Sigmoid colon (tissue), 7 donors: ENCODE data around the gene ABHD2. TPM values are rescaled to one million over a fixed set of nuclear protein-coding genes. Genes with fewer than 3 reads are reported as not detected.

ENCODE experiments used
- DNase-seq: peaks from one replicate; pipeline ENCODE4 v3.0.0-alpha.2; 2019
- H3K27ac ChIP-seq, 4 donors: fragments of 200-600 bp; sonication (generic); one replicate each; pipeline ENCODE4 v1.5.1; 2016 to 2019; ENCODE audit warnings: mild to moderate bottlenecking in 1 of 4
- H3K27me3 ChIP-seq, 3 donors: fragments of 200-600 bp; sonication (generic); one replicate each; pipeline ENCODE4 v1.5.1; 2019; ENCODE audit warnings: mild to moderate bottlenecking in 1 of 3
- H3K36me3 ChIP-seq, 4 donors: fragments of 200-600 bp; sonication (generic); one replicate each; pipeline ENCODE4 v1.5.1; 2016 to 2019
- H3K4me1 ChIP-seq, 4 donors: fragments of 200-600 bp; sonication (generic); one replicate each; pipeline ENCODE4 v1.5.1; 2017 to 2019
- H3K4me3 ChIP-seq, 4 donors: fragments of 200-600 bp; sonication (generic); one replicate each; pipeline ENCODE4 v1.5.1; 2017 to 2019; ENCODE audit warnings: mild to moderate bottlenecking in 2 of 4, moderate library complexity in 1 of 4
- H3K9me3 ChIP-seq, 4 donors: fragments of 200-600 bp in 3 of 4; sonication (generic) in 3 of 4; one replicate each; pipeline versions ENCODE4 v1.5.1 to v1.6.1; 2013 to 2019
- EP300 ChIP-seq, 4 donors: sonication (generic); formaldehyde crosslinking; IDR thresholded peaks; one replicate each; pipeline ENCODE4 v1.6.1; 2017; ENCODE audit warnings: antibody characterized with exemption in 4 of 4
- POLR2A ChIP-seq, 2 donors: fragments of 450-650 bp; IDR thresholded peaks; one replicate each; pipeline ENCODE4 v1.6.1; 2016; ENCODE audit warnings: antibody characterized with exemption in 2 of 2, mild to moderate bottlenecking in 2 of 2, moderate library complexity in 2 of 2
- POLR2AphosphoS5 ChIP-seq, 4 donors: sonication (generic); formaldehyde crosslinking; IDR thresholded peaks; one replicate each; pipeline ENCODE4 v1.6.1; 2017; ENCODE audit warnings: antibody characterized with exemption in 4 of 4
- WGBS, 2 donors: extraction: QIAGEN DNeasy Blood & Tissue Kit; methylation state at CpG; one replicate each; pipeline ENCODE4 v1.1.7; 2013; 5-methylcytosine and 5-hydroxymethylcytosine counted together
- intact Hi-C: fragments of 100-400 bp; cut with DNase I; formaldehyde crosslinking; loops from one replicate; pipeline ENCODE4 v1.15.1; 2023
- polyA plus RNA-seq, 3 donors: library from polyadenylated mRNA; stranded (reverse); fragments of 200-250 nt; gene quantifications; one replicate each; pipeline ENCODE4 v1.2.3, GENCODE V29; 2013
- total RNA-seq, 4 donors: library from RNA; depleted of rRNA; stranded (reverse); fragments of >200 nt; gene quantifications; one replicate each; pipeline ENCODE4 v1.1.0, GENCODE V29; 2016
- TF ChIP-seq, protein P1 (sequence below), 4 experiments: fragments of 450-650 bp in 3 of 4; fragments of 200-600 bp in 1 of 4; IDR thresholded peaks; one replicate each; pipeline ENCODE4 v1.5.1; 2016 to 2019; ENCODE audit warnings: antibody characterized with exemption in 4 of 4, mild to moderate bottlenecking in 3 of 4, moderate library complexity in 2 of 4
- donor health status: healthy with polysubstance abuse.
- donor health status: Bipolar disorder and iron deficiency.
- donor health status: healthy.

Gene ABHD2
- total and polyA plus RNA-seq, 7 donors = 1.8 to 81.5 (median 32.9) TPM

GRCh38 chr15:89196994-89197393 lies 108.7 kb downstream of the ABHD2 start:
- intact Hi-C loops = no loop called here
- no peak for DNase-seq
- peaks cover 12 to 85% (median 45%) of the 10 kb centered on the region in 4 donors for H3K36me3 ChIP-seq
- peak overlapping the region; percentile 2 to 56 (median 26) for H3K27ac ChIP-seq
- peaks cover 0 to 7% (median 0%) of the 10 kb centered on the region in 4 donors for H3K4me1 ChIP-seq
- TF ChIP-seq, protein P1, sequence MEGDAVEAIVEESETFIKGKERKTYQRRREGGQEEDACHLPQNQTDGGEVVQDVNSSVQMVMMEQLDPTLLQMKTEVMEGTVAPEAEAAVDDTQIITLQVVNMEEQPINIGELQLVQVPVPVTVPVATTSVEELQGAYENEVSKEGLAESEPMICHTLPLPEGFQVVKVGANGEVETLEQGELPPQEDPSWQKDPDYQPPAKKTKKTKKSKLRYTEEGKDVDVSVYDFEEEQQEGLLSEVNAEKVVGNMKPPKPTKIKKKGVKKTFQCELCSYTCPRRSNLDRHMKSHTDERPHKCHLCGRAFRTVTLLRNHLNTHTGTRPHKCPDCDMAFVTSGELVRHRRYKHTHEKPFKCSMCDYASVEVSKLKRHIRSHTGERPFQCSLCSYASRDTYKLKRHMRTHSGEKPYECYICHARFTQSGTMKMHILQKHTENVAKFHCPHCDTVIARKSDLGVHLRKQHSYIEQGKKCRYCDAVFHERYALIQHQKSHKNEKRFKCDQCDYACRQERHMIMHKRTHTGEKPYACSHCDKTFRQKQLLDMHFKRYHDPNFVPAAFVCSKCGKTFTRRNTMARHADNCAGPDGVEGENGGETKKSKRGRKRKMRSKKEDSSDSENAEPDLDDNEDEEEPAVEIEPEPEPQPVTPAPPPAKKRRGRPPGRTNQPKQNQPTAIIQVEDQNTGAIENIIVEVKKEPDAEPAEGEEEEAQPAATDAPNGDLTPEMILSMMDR (IDR thresholded peaks at IDR 0.05) = no peak
- TF ChIP-seq POLR2A (IDR thresholded peaks at IDR 0.05) = no peak
- no peak for TF ChIP-seq POLR2AphosphoS5 (IDR thresholded peaks at IDR 0.05)
- TF ChIP-seq EP300 (IDR thresholded peaks at IDR 0.05) = no peak
- no peak overlapping the region for H3K4me3 ChIP-seq
- no peaks in the 10 kb centered on the region for H3K27me3 ChIP-seq
- 19 to 48% methylated on average over 7 of the region's 7 CpGs for WGBS, 2 donors
- no peaks in the 10 kb centered on the region for H3K9me3 ChIP-seq

GRCh38 chr15:89197503-89197971 lies 109.3 kb downstream of the ABHD2 start:
- Histone ChIP-seq H3K4me3 (no peak overlapping the region), H3K9me3 (no peaks in the 10 kb centered on the region), H3K4me1 (peaks cover 0 to 7% (median 0%) of the 10 kb centered on the region in 4 donors), H3K27ac (peak overlapping the region; percentile 2 to 56 (median 26)), H3K27me3 (no peaks in the 10 kb centered on the region), H3K36me3 (peaks cover 11 to 79% (median 39%) of the 10 kb centered on the region in 4 donors)
- intact Hi-C loops = no loop called here
- WGBS, 2 donors = 15 to 52% methylated on average over 4 of the region's 4 CpGs
- peak; percentile 76 for DNase-seq
- TF ChIP-seq EP300 (IDR thresholded peaks at IDR 0.05) = no peak
- TF ChIP-seq POLR2A (IDR thresholded peaks at IDR 0.05) = no peak
- peak in 2 of 4 donors; percentile 8 to 26 for TF ChIP-seq POLR2AphosphoS5 (IDR thresholded peaks at IDR 0.05)

- no peak for DNase-seq
- H3K27me3 ChIP-seq = no peaks in the 10 kb centered on the region
- H3K36me3 ChIP-seq = peaks cover 4 to 73% (median 33%) of the 10 kb centered on the region in 4 donors
These were observed 109.9 kb downstream of the ABHD2 start for GRCh38 chr15:89198196-89198595.

GRCh38 chr15:89198934-89199333 lies 110.7 kb downstream of the ABHD2 start:
- intact Hi-C loops = no loop called here
- no peak for TF ChIP-seq EP300 (IDR thresholded peaks at IDR 0.05)
- TF ChIP-seq POLR2AphosphoS5 (IDR thresholded peaks at IDR 0.05) = peak in 1 of 4 donors; percentile 20
- no peaks in the 10 kb centered on the region for H3K27me3 ChIP-seq
- H3K4me3 ChIP-seq = no peak overlapping the region
- no peak for DNase-seq
- 86% methylated on average over 3 of the region's 3 CpGs for WGBS, 2 donors
- peaks cover 0 to 7% (median 0%) of the 10 kb centered on the region in 4 donors for H3K4me1 ChIP-seq
- H3K36me3 ChIP-seq = peaks cover 0 to 65% (median 27%) of the 10 kb centered on the region in 4 donors
- H3K27ac ChIP-seq = peak overlapping the region; percentile 48 to 68 (median 60)
- H3K9me3 ChIP-seq = no peaks in the 10 kb centered on the region

More at GRCh38 chr15:89198196-89198595, 109.9 kb downstream of the ABHD2 start:
- intact Hi-C loops = no loop called here
- WGBS, 2 donors = 79 to 81% methylated on average over 2 of the region's 2 CpGs
- peak overlapping the region; percentile 48 to 68 (median 60) for H3K27ac ChIP-seq
- peaks cover 0 to 7% (median 0%) of the 10 kb centered on the region in 4 donors for H3K4me1 ChIP-seq
- no peaks in the 10 kb centered on the region for H3K9me3 ChIP-seq
- no peak overlapping the region for H3K4me3 ChIP-seq
- TF ChIP-seq POLR2A (IDR thresholded peaks at IDR 0.05) = no peak

GRCh38 chr15:89199746-89200145 lies 111.5 kb downstream of the ABHD2 start:
- Histone ChIP-seq H3K36me3 (peaks cover 0 to 57% (median 20%) of the 10 kb centered on the region in 4 donors), H3K9me3 (no peaks in the 10 kb centered on the region), H3K27ac (peak overlapping the region; percentile 37 to 68 (median 52)), H3K4me1 (peaks cover 0 to 7% (median 0%) of the 10 kb centered on the region in 4 donors), H3K4me3 (no peak overlapping the region), H3K27me3 (no peaks in the 10 kb centered on the region)
- 72 to 90% methylated on average over 6 of the region's 6 CpGs for WGBS, 2 donors
- intact Hi-C loops = loop anchor here (10.0 kb wide), 1 partner anchor 235 kb away; no protein-coding TSS in a partner anchor
- no peak for DNase-seq
- no peak for TF ChIP-seq EP300 (IDR thresholded peaks at IDR 0.05)
- no peak for TF ChIP-seq POLR2A (IDR thresholded peaks at IDR 0.05)
- TF ChIP-seq, protein P1 (IDR thresholded peaks at IDR 0.05) = no peak
- TF ChIP-seq POLR2AphosphoS5 (IDR thresholded peaks at IDR 0.05) = no peak

- Histone ChIP-seq H3K36me3 (peaks cover 0 to 53% (median 16%) of the 10 kb centered on the region in 4 donors), H3K4me3 (no peak overlapping the region), H3K9me3 (no peaks in the 10 kb centered on the region), H3K27ac (peak overlapping the region; percentile 1 to 68 (median 52)), H3K4me1 (peaks cover 0 to 7% (median 0%) of the 10 kb centered on the region in 4 donors), H3K27me3 (no peaks in the 10 kb centered on the region)
- TF ChIP-seq POLR2AphosphoS5 (IDR thresholded peaks at IDR 0.05) (no peak), EP300 (IDR thresholded peaks at IDR 0.05) (no peak), POLR2A (IDR thresholded peaks at IDR 0.05) (no peak)
- TF ChIP-seq, protein P1 (IDR thresholded peaks at IDR 0.05) = no peak
- intact Hi-C loops = loop anchor here (10.0 kb wide), 1 partner anchor 235 kb away; no protein-coding TSS in a partner anchor
- DNase-seq = no peak
- WGBS, 2 donors = 95 to 97% methylated on average over 12 of the region's 12 CpGs
These were observed 111.9 kb downstream of the ABHD2 start for GRCh38 chr15:89200182-89200581.
